ENCODE measurements around the gene HDAC4.
A peak's percentile ranks its signal among the peaks of the same experiment; 100 is the strongest.

The HDAC4 gene

GRCh38 chr2:239253264-239253663, 147.6 kb downstream of the HDAC4 start:
- DNase-seq (ENCODE audit: low spot score): peak; percentile 85
- in situ Hi-C loops (cut with MboI; ENCODE audit: low pct_unique_long_range_greater_than_20kb, low sequenced_read_pairs, unreplicated experiment): no loop called here
- TF ChIP-seq CTCF (IDR thresholded peaks at IDR 0.05; ENCODE audit: extremely low read depth, insufficient read depth, missing control alignments): no peak

- in situ Hi-C loops (cut with MboI; ENCODE audit: low pct_unique_long_range_greater_than_20kb, low sequenced_read_pairs, unreplicated experiment): no loop called here
- no peak for DNase-seq (ENCODE audit: low spot score)
- TF ChIP-seq CTCF (IDR thresholded peaks at IDR 0.05; ENCODE audit: extremely low read depth, insufficient read depth, missing control alignments): no peak
Measured at GRCh38 chr2:239252801-239253200, 148.0 kb downstream of the HDAC4 start.

GRCh38 chr2:239252393-239252792, 148.4 kb downstream of the HDAC4 start:
- in situ Hi-C loops (cut with MboI; ENCODE audit: low pct_unique_long_range_greater_than_20kb, low sequenced_read_pairs, unreplicated experiment): no loop called here
- TF ChIP-seq CTCF (IDR thresholded peaks at IDR 0.05; ENCODE audit: extremely low read depth, insufficient read depth, missing control alignments): no peak
- no peak for DNase-seq (ENCODE audit: low spot score)

- in situ Hi-C loops (cut with MboI; ENCODE audit: low pct_unique_long_range_greater_than_20kb, low sequenced_read_pairs, unreplicated experiment): no loop called here
- DNase-seq (ENCODE audit: low spot score): no peak
- TF ChIP-seq CTCF (IDR thresholded peaks at IDR 0.05; ENCODE audit: extremely low read depth, insufficient read depth, missing control alignments): no peak
Measured at GRCh38 chr2:239251971-239252370, 148.8 kb downstream of the HDAC4 start.

GRCh38 chr2:239250216-239251081, 150.4 kb downstream of the HDAC4 start:
- DNase-seq (ENCODE audit: low spot score): no peak
- no peak for TF ChIP-seq CTCF (IDR thresholded peaks at IDR 0.05; ENCODE audit: extremely low read depth, insufficient read depth, missing control alignments)
- in situ Hi-C loops (cut with MboI; ENCODE audit: low pct_unique_long_range_greater_than_20kb, low sequenced_read_pairs, unreplicated experiment): no loop called here

GRCh38 chr2:239249776-239250175, 151.0 kb downstream of the HDAC4 start:
- in situ Hi-C loops (cut with MboI; ENCODE audit: low pct_unique_long_range_greater_than_20kb, low sequenced_read_pairs, unreplicated experiment): no loop called here
- TF ChIP-seq CTCF (IDR thresholded peaks at IDR 0.05; ENCODE audit: extremely low read depth, insufficient read depth, missing control alignments): no peak
- no peak for DNase-seq (ENCODE audit: low spot score)

Data from GM13977 (cell line).